HL-60 (cell line): ENCODE results near the gene SCYL1.

Experiments used
- DNase-seq, 2 experiments: peaks; one replicate each; pipeline ENCODE4 v3.0.0-alpha.2; 2010 to 2020; ENCODE audit warnings: low read depth in 1 of 2, low spot score in 1 of 2
- H3K27ac ChIP-seq: fragments of 250-450 bp; sonication (Bioruptor Pico); replicated peaks from 2 replicates; pipeline ENCODE4 v1.5.1; 2020; ENCODE audit warnings: mild to moderate bottlenecking, moderate library complexity
- H3K27me3 ChIP-seq: fragments of 250-450 bp; sonication (Bioruptor Pico); 2 replicates; pipeline ENCODE4 v1.5.1; 2021; ENCODE audit warnings: mild to moderate bottlenecking, moderate library complexity; ENCODE audit not compliant: insufficient read depth, poor library complexity, severe bottlenecking
- H3K4me3 ChIP-seq: replicated peaks from 2 replicates; pipeline ENCODE4 v1.5.1; 2011; ENCODE audit warnings: mild to moderate bottlenecking, control low read depth, low read length; ENCODE audit not compliant: insufficient read depth
- CTCF ChIP-seq: IDR thresholded peaks from one replicate; pipeline ENCODE4 v1.5.1; 2011; ENCODE audit warnings: low read length, control low read depth, inconsistent platforms; ENCODE audit not compliant: insufficient read depth
- GABPA ChIP-seq: IDR thresholded peaks from 2 replicates; pipeline ENCODE4 v1.6.1; 2012; ENCODE audit warnings: low read depth
- POLR2AphosphoS5 ChIP-seq: IDR thresholded peaks from 2 replicates; pipeline ENCODE4 v1.6.1; 2012; ENCODE audit warnings: low read depth
- REST ChIP-seq: IDR thresholded peaks from 2 replicates; pipeline ENCODE4 v1.6.1; 2012; ENCODE audit warnings: low read depth; ENCODE audit not compliant: insufficient replicate concordance
- SPI1 ChIP-seq: IDR thresholded peaks from 2 replicates; pipeline ENCODE4 v1.6.1; 2012; ENCODE audit warnings: low read depth, mild to moderate bottlenecking, borderline replicate concordance

SCYL1 gene

DNA sequence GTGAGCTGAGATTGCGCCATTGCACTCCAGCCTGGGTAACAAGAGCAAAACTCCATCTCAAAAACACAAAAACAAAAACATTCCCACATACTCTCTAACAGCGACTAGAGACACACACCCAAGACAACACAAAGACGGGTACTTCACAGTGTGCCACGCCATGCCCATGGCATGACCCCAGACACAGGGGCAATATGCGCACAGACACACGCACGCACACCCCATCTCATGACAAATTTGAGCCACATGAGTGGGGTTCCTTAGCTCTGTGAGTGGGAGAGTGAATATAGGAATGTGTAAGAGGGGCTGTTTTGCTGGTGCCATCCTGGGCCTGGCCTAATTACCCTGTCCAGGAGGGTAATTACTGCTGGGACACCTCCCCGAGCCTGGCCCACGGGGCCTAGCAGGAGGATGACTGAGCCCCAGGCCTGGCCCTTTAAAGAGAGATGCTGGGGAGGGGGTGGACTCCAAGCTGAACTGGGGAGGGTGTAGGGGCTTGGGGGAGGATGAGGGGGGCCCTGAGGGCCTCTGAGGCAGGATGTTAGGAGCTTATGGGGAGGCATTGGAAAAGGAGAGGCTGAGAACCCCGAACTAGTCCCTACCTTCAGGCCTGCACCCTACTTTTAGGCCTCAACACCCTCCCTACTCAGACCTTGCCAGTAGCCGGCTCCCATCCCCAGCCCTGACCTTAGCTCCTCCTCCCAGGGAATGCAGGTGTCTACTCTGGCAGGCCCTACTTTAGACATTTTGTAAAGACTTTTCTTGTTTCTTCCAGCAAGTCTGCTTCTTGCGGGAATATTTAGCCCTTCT, 31.8 kb downstream of the SCYL1 start:
- Histone ChIP-seq H3K4me3 (no peak overlapping the region), H3K27ac (no peak overlapping the region), H3K27me3 (no peaks in the 10 kb centered on the region)
- DNase-seq, result no peak
- TF ChIP-seq REST (no peak), CTCF (no peak), SPI1 (no peak), POLR2AphosphoS5 (no peak), GABPA (no peak)

DNA sequence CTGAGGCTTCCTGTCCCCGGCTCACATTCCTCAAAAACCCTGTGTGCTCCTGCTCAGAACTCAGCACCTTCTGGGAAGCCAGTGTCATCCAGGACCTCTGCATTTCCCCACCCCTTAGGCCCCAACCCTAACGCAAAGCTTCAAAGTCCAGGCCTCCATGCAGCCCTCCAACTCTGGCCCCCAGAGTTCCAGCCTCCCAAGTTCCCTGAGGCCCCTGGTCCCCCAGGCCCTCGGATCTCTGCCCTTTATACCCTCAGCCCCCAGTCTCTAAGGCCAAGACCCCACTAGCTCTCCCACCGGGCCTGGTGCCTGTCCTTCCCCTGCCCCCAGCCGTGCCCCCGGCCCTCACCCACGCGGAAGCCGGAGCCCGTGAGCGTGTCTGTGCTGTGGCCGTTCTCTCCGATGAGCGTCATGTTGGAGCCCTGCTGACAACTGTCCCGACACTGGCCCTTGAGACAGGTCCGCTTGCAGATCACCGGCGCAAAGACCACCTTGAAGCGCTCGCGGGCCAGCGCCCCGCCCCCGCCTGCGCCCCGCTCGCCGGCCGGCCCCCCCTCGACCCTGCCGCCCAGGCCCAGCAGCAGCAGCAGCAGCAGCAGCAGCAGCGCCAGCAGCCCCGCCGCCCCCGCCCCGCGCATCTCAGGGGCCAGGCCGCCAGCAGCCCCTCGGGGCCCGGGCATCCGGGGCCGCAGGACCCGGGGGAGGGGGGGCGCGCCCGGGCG, 32.6 kb downstream of the SCYL1 start:
- TF ChIP-seq CTCF (no peak), POLR2AphosphoS5 (no peak), SPI1 (no peak), REST (no peak), GABPA (no peak)
- Histone ChIP-seq H3K27ac (no peak overlapping the region), H3K27me3 (no peaks in the 10 kb centered on the region), H3K4me3 (no peak overlapping the region)
- DNase-seq, result no peak

DNA sequence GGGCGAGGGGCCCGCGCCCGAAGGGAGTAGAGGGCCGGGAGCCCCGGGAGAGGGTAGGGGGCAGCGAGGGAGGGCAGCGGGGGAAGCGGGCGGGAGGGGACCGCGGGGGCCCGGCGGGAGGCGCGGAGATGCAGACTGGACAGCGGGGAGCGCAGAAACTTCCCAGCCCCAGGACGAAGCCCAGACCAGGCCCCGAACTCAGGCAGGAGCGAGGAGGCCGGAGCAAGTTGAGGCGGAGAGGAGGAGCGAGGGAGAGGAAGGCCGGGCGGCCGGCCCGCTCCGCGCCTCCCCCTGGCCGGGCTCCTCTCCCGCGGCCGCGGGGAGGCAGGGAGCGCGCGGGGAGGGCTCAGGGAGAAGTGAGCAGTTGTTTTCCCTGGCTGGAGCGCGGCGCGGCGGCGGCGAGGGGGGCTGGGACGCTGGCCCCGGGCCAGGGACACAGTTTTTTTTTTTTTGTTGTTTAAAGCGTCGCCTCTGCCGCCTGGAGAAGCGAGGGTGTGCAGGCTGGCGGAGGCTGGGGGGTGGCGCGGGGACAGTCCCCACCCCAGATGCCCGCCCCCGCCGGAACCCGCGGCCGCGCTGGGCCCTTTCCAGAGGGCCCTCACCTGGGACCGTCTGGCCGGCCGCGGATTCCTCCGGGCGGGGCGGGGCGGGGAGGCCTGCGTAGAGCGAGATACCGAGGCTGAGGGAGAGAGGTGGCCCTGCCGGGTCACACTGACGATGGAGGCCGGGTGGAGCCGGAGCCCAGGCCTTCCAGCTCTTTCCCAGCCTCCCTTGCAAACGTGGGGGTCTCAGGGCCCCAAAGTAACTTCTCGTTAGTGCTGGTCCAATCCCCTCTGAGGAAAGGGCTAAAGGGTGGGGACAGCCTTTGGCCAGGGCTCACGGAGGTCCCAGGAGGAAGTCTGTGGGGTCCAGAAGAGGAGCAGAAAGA, 33.4 kb downstream of the SCYL1 start, which contains the start of gene LTBP3:
TSS of gene LTBP3 (minus strand) at position 358 of the 928 bp plus-strand sequence. CDS start 400 bp downstream, outside the sequence.
- H3K27me3 ChIP-seq, result no peaks in the 10 kb centered on the region
- H3K4me3 ChIP-seq, result peak within 1 kb of the TSS; percentile 26
- DNase-seq, result peak in 1 of 2 experiments; percentile 44
- no peak within 1 kb of the TSS for H3K27ac ChIP-seq
- TF ChIP-seq POLR2AphosphoS5 (no peak), GABPA (no peak), SPI1 (no peak), CTCF (no peak), REST (no peak)
